Breast epithelium (tissue), 4 donors: ENCODE results near the gene KRTAP5-3. TPM values are rescaled to one million over a fixed set of nuclear protein-coding genes. Genes with fewer than 3 reads are reported as not detected.

Experiments
- DNase-seq, 2 donors: peaks; one replicate each; pipeline ENCODE4 v3.0.0-alpha.2; 2019; ENCODE audit warnings: low spot score in 2 of 2
- H3K27ac ChIP-seq, 2 donors: fragments of 200-600 bp; sonication (generic) in 1 of 2; one replicate each; pipeline ENCODE4 v1.5.1; 2016 to 2019; ENCODE audit warnings: mild to moderate bottlenecking in 1 of 2
- H3K27me3 ChIP-seq, 2 donors: fragments of 200-600 bp; sonication (generic) in 1 of 2; one replicate each; pipeline versions ENCODE4 v1.5.1 to v1.6.0; 2017 to 2019; ENCODE audit warnings: control low read depth in 1 of 2, mild to moderate bottlenecking in 1 of 2
- H3K36me3 ChIP-seq: fragments of 200-600 bp; one replicate; pipeline ENCODE4 v1.5.1; 2019
- H3K4me1 ChIP-seq, 2 donors: fragments of 200-600 bp; sonication (generic); one replicate each; pipeline ENCODE4 v1.5.1; 2016 to 2019; ENCODE audit warnings: control low read depth in 1 of 2
- H3K4me3 ChIP-seq, 3 donors: fragments of 200-600 bp; sonication (generic); 1 replicate in 2 of 3; 2 replicates in 1 of 3; pipeline ENCODE4 v1.5.1; 2016 to 2019; ENCODE audit warnings: mild to moderate bottlenecking in 3 of 3, moderate library complexity in 2 of 3
- H3K9me3 ChIP-seq, 2 donors: fragments of 200-600 bp; sonication (generic) in 1 of 2; one replicate each; pipeline ENCODE4 v1.5.1; 2016 to 2019; ENCODE audit warnings: control low read depth in 1 of 2
- POLR2A ChIP-seq: fragments of 450-650 bp; IDR thresholded peaks from one replicate; pipeline ENCODE4 v1.6.1; 2016; ENCODE audit warnings: antibody characterized with exemption, mild to moderate bottlenecking, moderate library complexity
- POLR2AphosphoS5 ChIP-seq, 3 donors: sonication (generic); formaldehyde crosslinking; IDR thresholded peaks; one replicate each; pipeline ENCODE4 v1.6.1; 2017; ENCODE audit warnings: antibody characterized with exemption in 3 of 3
- intact Hi-C: fragments of 100-400 bp; cut with DNase I; formaldehyde crosslinking; loops from one replicate; pipeline ENCODE4 v1.15.1; 2023; ENCODE audit warnings: low total_unique reads
- total RNA-seq, 3 donors: library from RNA; depleted of rRNA; stranded (reverse); fragments of >200 nt; gene quantifications; one replicate each; pipeline ENCODE4 v1.1.0, GENCODE V29; 2016
- TF ChIP-seq, protein P1 (sequence below), 3 donors: fragments of 450-650 bp; IDR thresholded peaks; one replicate each; pipeline ENCODE4 v1.5.1; 2016 to 2017; ENCODE audit warnings: antibody characterized with exemption in 3 of 3, mild to moderate bottlenecking in 3 of 3, moderate library complexity in 3 of 3

The KRTAP5-3 gene
- total RNA-seq, 3 donors from 2014 or later, result not detected

- Histone ChIP-seq H3K27ac (no peak overlapping the region), H3K36me3 (no peaks in the 10 kb centered on the region), H3K4me1 (no peaks in the 10 kb centered on the region), H3K4me3 (no peak overlapping the region), H3K9me3 (no peaks in the 10 kb centered on the region), H3K27me3 (peaks cover 0 to 41% of the 10 kb centered on the region in 2 donors)
- intact Hi-C loops, result no loop called here
- no peak for TF ChIP-seq POLR2A
- TF ChIP-seq, protein P1, sequence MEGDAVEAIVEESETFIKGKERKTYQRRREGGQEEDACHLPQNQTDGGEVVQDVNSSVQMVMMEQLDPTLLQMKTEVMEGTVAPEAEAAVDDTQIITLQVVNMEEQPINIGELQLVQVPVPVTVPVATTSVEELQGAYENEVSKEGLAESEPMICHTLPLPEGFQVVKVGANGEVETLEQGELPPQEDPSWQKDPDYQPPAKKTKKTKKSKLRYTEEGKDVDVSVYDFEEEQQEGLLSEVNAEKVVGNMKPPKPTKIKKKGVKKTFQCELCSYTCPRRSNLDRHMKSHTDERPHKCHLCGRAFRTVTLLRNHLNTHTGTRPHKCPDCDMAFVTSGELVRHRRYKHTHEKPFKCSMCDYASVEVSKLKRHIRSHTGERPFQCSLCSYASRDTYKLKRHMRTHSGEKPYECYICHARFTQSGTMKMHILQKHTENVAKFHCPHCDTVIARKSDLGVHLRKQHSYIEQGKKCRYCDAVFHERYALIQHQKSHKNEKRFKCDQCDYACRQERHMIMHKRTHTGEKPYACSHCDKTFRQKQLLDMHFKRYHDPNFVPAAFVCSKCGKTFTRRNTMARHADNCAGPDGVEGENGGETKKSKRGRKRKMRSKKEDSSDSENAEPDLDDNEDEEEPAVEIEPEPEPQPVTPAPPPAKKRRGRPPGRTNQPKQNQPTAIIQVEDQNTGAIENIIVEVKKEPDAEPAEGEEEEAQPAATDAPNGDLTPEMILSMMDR (IDR thresholded peaks at IDR 0.05), result no peak
- TF ChIP-seq POLR2AphosphoS5 (IDR thresholded peaks at IDR 0.05), result no peak
- no peak for DNase-seq
Observed at GRCh38 chr11:1632053-1632714, 23.9 kb upstream of the KRTAP5-3 start.

DNA sequence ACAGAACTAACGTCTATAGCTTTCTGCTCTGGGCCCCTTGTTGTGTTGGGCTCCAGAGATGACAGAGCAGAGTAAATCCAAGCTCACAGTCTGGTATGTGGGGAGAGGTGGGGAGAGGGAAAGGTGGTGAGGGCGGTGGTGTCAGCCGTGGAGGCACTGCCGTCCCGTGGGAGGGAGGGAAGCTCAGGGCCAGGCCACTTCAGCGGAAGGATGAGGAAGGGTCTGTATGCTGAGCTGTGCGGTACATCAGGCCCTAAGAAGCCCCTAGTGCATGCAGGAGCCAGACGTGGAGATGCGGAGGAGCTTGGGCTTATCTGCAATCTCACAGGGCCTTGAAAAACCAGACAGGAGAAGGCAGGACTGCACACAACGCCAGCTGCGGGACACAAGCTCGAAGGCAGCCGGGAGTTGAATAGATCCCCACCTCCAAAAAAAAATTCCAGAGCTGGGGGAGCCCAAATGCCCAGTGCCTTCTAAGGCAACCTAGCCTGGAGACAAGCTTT lies 22.9 kb upstream of the KRTAP5-3 start:
- TF ChIP-seq POLR2A, result no peak
- no peak for TF ChIP-seq POLR2AphosphoS5 (IDR thresholded peaks at IDR 0.05)
- TF ChIP-seq, protein P1 (IDR thresholded peaks at IDR 0.05), result no peak
- DNase-seq, result no peak
- H3K27me3 ChIP-seq, result peaks cover 0 to 41% of the 10 kb centered on the region in 2 donors
- no peak overlapping the region for H3K27ac ChIP-seq
- no peaks in the 10 kb centered on the region for H3K36me3 ChIP-seq
- H3K9me3 ChIP-seq, result no peaks in the 10 kb centered on the region
- no peak overlapping the region for H3K4me3 ChIP-seq
- H3K4me1 ChIP-seq, result no peaks in the 10 kb centered on the region
- intact Hi-C loops, result no loop called here

GRCh38 chr11:1630271-1630670 lies 22.0 kb upstream of the KRTAP5-3 start:
- no peak for DNase-seq
- TF ChIP-seq POLR2A (no peak), POLR2AphosphoS5 (IDR thresholded peaks at IDR 0.05) (no peak)
- TF ChIP-seq, protein P1 (IDR thresholded peaks at IDR 0.05), result no peak
- no peaks in the 10 kb centered on the region for H3K9me3 ChIP-seq
- intact Hi-C loops, result no loop called here
- H3K4me3 ChIP-seq, result no peak overlapping the region
- no peaks in the 10 kb centered on the region for H3K36me3 ChIP-seq
- H3K4me1 ChIP-seq, result no peaks in the 10 kb centered on the region
- no peak overlapping the region for H3K27ac ChIP-seq
- peaks cover 0 to 41% of the 10 kb centered on the region in 2 donors for H3K27me3 ChIP-seq

DNA sequence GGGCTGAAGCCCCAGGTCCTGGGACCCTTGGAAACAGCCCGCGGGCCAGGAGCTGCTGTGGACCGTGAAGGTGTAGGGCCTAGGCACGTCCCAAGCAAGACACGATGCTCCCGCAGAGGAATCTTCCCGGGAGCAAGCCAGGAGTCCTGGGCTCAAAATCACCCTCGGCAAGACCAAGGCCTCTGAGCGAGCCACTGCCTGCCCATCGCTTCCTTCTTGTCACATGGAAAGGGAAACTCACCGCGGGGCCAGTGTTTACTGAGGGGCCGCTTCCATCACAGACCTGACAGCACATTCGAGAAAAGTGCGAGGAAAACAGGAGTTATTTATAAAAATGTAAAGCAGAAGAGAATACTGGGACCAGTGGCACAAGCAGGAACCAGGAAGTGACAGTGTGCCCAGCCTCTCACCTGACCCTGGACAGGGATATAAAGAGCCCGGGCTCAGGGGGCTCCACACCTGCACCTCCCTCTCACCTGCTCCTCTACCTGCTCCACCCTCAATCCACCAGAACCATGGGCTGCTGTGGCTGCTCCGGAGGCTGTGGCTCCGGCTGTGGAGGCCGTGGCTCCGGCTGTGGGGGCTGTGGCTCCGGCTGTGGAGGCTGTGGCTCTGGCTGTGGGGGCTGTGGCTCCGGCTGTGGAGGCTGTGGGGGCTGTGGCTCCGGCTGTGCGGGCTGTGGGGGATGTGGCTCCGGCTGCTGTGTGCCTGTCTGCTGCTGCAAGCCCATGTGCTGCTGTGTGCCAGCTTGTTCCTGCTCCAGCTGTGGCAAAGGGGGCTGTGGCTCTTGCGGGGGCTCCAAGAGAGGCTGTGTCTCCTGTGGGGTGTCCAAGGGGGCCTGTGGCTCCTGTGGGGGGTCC lies 21.3 kb upstream of the KRTAP5-3 start, which contains the start of gene KRTAP5-5:
TSS of gene KRTAP5-5 (plus strand) at position 450 of the 860 bp plus-strand sequence. CDS start at position 516, 66 bp downstream.
- intact Hi-C loops, result no loop called here
- Histone ChIP-seq H3K27me3 (peaks cover 0 to 41% of the 10 kb centered on the region in 2 donors), H3K27ac (no peak within 1 kb of the TSS), H3K36me3 (no peaks in the 10 kb centered on the region), H3K4me1 (no peaks in the 10 kb centered on the region), H3K9me3 (no peaks in the 10 kb centered on the region), H3K4me3 (no peak within 1 kb of the TSS)
- DNase-seq, result no peak
- TF ChIP-seq, protein P1 (IDR thresholded peaks at IDR 0.05), result no peak
- no peak for TF ChIP-seq POLR2AphosphoS5 (IDR thresholded peaks at IDR 0.05)
- no peak for TF ChIP-seq POLR2A
